AG04450 (cell line): ENCODE results near the gene PAPPA2. TPM values are rescaled to one million over a fixed set of nuclear protein-coding genes. Genes with fewer than 3 reads are reported as not detected.

ENCODE experiments used
- CTCF ChIA-PET: fragments of 300-600, 350-600 bp; formaldehyde crosslinking; extraction: SDS; loops from one replicate; lab custom pipeline; 2022; ENCODE audit warnings: antibody characterized with exemption, inconsistent platforms; lab: Charles Lee
- POLR2A ChIA-PET: fragments of 350-600 bp; formaldehyde crosslinking; extraction: SDS; loops from one replicate; lab custom pipeline; 2021; ENCODE audit warnings: antibody characterized with exemption, inconsistent platforms; lab: Yijun Ruan, JAX
- DNase-seq: peaks from one replicate; pipeline ENCODE4 v3.0.0-alpha.2; 2011; ENCODE audit warnings: low read depth, low spot score
- H3K27ac ChIP-seq: one replicate; pipeline ENCODE4 v1.5.1; 2012; ENCODE audit warnings: low read depth, low read length, control low read depth
- H3K27me3 ChIP-seq: one replicate; pipeline ENCODE4 v1.6.0; 2012; ENCODE audit warnings: low read length; ENCODE audit not compliant: control insufficient read depth, insufficient read depth
- H3K4me3 ChIP-seq: 2 replicates; pipeline ENCODE4 v1.5.1; 2011; ENCODE audit warnings: mild to moderate bottlenecking, low read depth, low read length, control low read depth
- H3K9me3 ChIP-seq: 2 replicates; pipeline ENCODE4 v1.5.1; 2012; ENCODE audit warnings: low read length; ENCODE audit not compliant: control insufficient read depth, insufficient read depth
- polyA plus RNA-seq: library from polyadenylated mRNA; depleted of rRNA; stranded (reverse); fragments of >200 nt; gene quantifications from 2 replicates; pipeline ENCODE4 v1.2.3, GENCODE V29; 2011
- TF ChIP-seq, protein P1 (sequence below): IDR thresholded peaks from 2 replicates; pipeline ENCODE4 v1.5.1; 2011; ENCODE audit warnings: low read depth, low read length, control low read depth, inconsistent platforms

PAPPA2 gene
- polyA plus RNA-seq, 1 experiment, result 0.29 TPM

DNA sequence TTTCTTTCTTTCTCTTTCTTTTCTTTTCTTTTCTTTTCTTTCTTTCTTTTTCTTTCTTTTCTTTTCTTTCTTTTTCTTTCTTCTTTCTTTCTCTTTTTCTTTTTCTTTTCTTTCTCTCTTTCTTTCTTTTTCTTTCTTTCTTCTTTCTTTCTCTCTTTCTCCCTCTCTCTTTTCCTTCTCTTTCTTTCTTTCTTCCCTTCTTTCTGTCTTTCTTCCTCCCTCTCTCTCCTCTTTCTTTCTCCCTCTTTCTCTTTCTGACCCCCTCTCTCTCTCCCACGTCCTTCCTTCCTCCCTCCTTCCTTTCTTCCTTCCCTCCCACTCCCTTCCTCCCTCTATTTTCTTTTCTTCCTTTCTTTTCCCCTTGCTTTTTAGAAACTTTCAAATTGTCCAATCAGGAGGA lies 333.6 kb downstream of the PAPPA2 start:
- ChIA-PET CTCF (no interaction called here), POLR2A (no interaction called here)
- no peaks in the 10 kb centered on the region for H3K27me3 ChIP-seq
- no peaks in the 10 kb centered on the region for H3K9me3 ChIP-seq
- H3K27ac ChIP-seq, result no peak overlapping the region
- H3K4me3 ChIP-seq, result no peak overlapping the region
- TF ChIP-seq, protein P1, sequence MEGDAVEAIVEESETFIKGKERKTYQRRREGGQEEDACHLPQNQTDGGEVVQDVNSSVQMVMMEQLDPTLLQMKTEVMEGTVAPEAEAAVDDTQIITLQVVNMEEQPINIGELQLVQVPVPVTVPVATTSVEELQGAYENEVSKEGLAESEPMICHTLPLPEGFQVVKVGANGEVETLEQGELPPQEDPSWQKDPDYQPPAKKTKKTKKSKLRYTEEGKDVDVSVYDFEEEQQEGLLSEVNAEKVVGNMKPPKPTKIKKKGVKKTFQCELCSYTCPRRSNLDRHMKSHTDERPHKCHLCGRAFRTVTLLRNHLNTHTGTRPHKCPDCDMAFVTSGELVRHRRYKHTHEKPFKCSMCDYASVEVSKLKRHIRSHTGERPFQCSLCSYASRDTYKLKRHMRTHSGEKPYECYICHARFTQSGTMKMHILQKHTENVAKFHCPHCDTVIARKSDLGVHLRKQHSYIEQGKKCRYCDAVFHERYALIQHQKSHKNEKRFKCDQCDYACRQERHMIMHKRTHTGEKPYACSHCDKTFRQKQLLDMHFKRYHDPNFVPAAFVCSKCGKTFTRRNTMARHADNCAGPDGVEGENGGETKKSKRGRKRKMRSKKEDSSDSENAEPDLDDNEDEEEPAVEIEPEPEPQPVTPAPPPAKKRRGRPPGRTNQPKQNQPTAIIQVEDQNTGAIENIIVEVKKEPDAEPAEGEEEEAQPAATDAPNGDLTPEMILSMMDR, result no peak
- no peak for DNase-seq

DNA sequence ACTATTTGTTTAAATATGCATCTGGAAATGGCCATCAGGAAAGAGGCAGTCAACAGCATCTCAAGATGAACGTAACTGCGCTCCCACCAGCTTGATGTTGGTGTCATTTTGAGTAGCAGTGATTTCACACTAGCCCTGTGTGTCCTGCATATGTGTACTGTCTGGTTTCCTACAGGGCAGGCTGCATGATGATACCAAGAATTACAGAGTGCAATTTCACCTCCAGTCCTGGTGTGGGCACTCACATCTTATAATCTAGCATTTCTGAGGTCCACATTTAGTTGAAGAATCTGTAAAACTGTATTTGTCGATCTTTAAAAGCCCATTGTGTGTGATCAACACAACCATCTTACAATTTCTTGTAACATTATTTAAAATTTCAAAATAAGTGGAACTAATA lies 336.4 kb downstream of the PAPPA2 start:
- Histone ChIP-seq H3K9me3 (no peaks in the 10 kb centered on the region), H3K4me3 (no peak overlapping the region), H3K27ac (no peak overlapping the region), H3K27me3 (no peaks in the 10 kb centered on the region)
- ChIA-PET CTCF (no interaction called here), POLR2A (no interaction called here)
- DNase-seq, result no peak
- TF ChIP-seq, protein P1, result no peak

DNA sequence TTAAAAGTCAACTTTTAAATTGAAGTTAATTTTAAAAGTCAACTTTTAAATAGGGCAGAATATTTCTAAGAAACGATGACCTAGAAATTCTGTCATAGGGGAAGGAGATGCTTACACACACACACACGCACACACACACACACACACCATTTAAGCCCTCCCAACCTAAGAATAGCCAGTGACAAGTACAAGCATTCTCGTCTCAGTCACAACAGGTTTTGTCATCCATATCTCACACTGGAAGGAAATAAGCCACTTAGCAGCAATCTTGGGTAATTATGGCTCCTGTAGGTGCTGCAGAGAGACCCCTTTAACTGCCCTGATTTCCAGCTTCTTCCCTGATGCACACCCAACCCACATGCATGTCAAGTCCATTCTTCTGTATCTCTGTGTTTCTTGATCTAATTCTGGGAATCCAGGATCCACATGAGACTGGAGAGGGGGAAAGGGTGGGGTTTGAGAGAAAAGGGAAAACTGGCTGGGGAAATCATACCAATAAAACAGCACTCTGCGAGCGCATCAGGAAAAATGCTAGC lies 338.1 kb downstream of the PAPPA2 start:
- H3K27ac ChIP-seq, result no peak overlapping the region
- CTCF ChIA-PET, result no interaction called here
- TF ChIP-seq, protein P1, result no peak

DNA sequence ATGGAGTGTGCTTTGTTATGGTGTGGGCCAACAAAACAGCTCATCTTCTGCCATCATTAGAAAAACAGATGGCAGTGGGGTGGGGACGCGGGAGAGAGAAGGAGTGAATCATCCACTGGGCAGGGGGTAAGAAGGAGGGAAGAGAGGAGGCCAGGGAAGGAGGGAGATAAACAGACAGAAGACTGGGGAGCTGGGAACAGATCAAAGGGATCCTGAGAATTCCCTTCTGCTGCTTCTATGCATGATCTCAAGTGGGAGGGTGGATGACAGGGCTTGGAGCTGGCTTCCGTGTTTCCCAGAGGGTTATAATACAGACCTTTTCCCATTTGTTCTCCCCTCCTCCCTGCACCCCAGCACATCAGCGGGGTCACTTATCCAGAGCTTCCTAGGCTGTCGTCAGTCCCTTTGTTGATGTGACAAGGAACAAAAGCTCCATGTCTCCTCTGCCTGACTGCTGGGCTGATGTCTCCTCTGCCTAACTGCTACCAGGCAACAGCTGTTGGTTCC lies 338.6 kb downstream of the PAPPA2 start:
- Histone ChIP-seq H3K4me3 (no peak overlapping the region), H3K9me3 (no peaks in the 10 kb centered on the region), H3K27me3 (no peaks in the 10 kb centered on the region), H3K27ac (no peak overlapping the region)
- TF ChIP-seq, protein P1, result no peak
- CTCF ChIA-PET, result no interaction called here
- no peak for DNase-seq
- POLR2A ChIA-PET, result no interaction called here

More for the DNA sequence above, 338.1 kb downstream of the PAPPA2 start:
- no peaks in the 10 kb centered on the region for H3K9me3 ChIP-seq
- no peak for DNase-seq
- POLR2A ChIA-PET, result no interaction called here
- H3K4me3 ChIP-seq, result no peak overlapping the region
- no peaks in the 10 kb centered on the region for H3K27me3 ChIP-seq

DNA sequence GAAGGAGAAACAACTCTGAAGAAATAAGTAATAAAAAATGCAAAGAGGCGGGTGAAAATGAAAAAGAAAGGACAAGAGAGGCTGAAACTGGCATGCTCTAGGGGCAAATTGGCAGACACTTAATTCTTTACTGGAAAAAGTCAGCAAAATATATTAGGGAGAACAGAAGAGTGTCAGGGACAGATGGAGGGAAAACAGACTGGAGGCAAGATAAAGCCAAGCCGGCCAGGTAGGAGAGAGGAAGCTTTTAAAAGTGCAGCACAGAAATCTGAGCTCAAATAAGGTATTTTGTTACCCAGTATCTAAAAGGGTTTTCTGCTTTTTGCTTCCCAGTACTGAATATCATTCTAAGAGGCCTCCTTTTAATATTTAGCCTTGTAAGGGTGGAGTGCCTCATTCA lies 339.3 kb downstream of the PAPPA2 start:
- H3K9me3 ChIP-seq, result no peaks in the 10 kb centered on the region
- CTCF ChIA-PET, result no interaction called here
- H3K27me3 ChIP-seq, result no peaks in the 10 kb centered on the region
- POLR2A ChIA-PET, result no interaction called here
- TF ChIP-seq, protein P1, result no peak
- no peak for DNase-seq
- no peak overlapping the region for H3K4me3 ChIP-seq
- H3K27ac ChIP-seq, result no peak overlapping the region
